PC-3 (cell line): ENCODE data around the gene ZSCAN25. TPM values are rescaled to one million over a fixed set of nuclear protein-coding genes. Genes with fewer than 3 reads are reported as not detected.

ENCODE experiments used
- ATAC-seq: fragments of 200-7000 bp; cut with Tn5 transposase; 2 replicates; pipeline ENCODE4 v1.9.1; 2020; ENCODE audit warnings: mild to moderate bottlenecking, moderate library complexity
- BruUV-seq: library from RNA; stranded (reverse); fragments of 400-500 nt; replicated peaks from 2 replicates; lab custom pipeline; 2021; lab: Mats Ljungman, UMichigan
- CTCF ChIA-PET: fragments of 300-600 bp; sonication (Branson Sonifier 250); formaldehyde crosslinking; loops from one replicate; lab custom pipeline; 2022; ENCODE audit warnings: antibody characterized with exemption; lab: Charles Lee
- POLR2A ChIA-PET: fragments of 300-600 bp; sonication (Branson Sonifier 250); formaldehyde crosslinking; loops from one replicate; lab custom pipeline; 2022; ENCODE audit warnings: antibody characterized with exemption; ENCODE audit not compliant: unreplicated experiment; lab: Charles Lee
- DNase-seq: peaks from one replicate; pipeline ENCODE4 v3.0.0-alpha.2; 2015
- H2AFZ ChIP-seq: fragments of 300-600 bp; sonication (generic); 2 replicates; pipeline ENCODE4 v1.6.0; 2016; ENCODE audit warnings: antibody characterized with exemption, low read length
- H3F3A ChIP-seq: fragments of 300-600 bp; sonication (generic); one replicate; pipeline ENCODE4 v1.6.0; 2017; ENCODE audit warnings: antibody characterized with exemption, low read length, control low read depth, mild to moderate bottlenecking; ENCODE audit not compliant: unreplicated experiment
- H3K27ac ChIP-seq: fragments of 300-600 bp; sonication (generic); 2 replicates; pipeline ENCODE4 v1.5.1; 2016; ENCODE audit warnings: mild to moderate bottlenecking, low read length
- H3K27me3 ChIP-seq: fragments of 300-600 bp; sonication (generic); 2 replicates; pipeline ENCODE4 v1.6.1; 2016; ENCODE audit warnings: low read length, mixed read lengths
- H3K36me3 ChIP-seq: fragments of 300-600 bp; sonication (generic); 2 replicates; pipeline ENCODE4 v1.6.1; 2016; ENCODE audit warnings: low read depth, mixed run types, low read length, mixed read lengths
- H3K4me1 ChIP-seq: fragments of 300-600 bp; sonication (generic); 2 replicates; pipeline ENCODE4 v1.5.1; 2016; ENCODE audit warnings: low read length; ENCODE audit not compliant: insufficient read depth
- H3K4me2 ChIP-seq: fragments of 300-600 bp; sonication (generic); 2 replicates; pipeline ENCODE4 v1.6.0; 2016; ENCODE audit warnings: low read length
- H3K4me3 ChIP-seq: fragments of 300-600 bp; sonication (generic); 2 replicates; pipeline ENCODE4 v1.5.1; 2016; ENCODE audit warnings: mild to moderate bottlenecking, low read length, mixed read lengths
- H3K79me2 ChIP-seq: fragments of 300-600 bp; sonication (generic); 2 replicates; pipeline ENCODE4 v1.6.1; 2017; ENCODE audit warnings: low read length, mixed read lengths
- H3K9ac ChIP-seq: fragments of 300-600 bp; sonication (generic); 2 replicates; pipeline ENCODE4 v1.6.0; 2016; ENCODE audit warnings: mild to moderate bottlenecking, low read length
- H3K9me2 ChIP-seq: fragments of 300-600 bp; sonication (generic); replicated peaks from 2 replicates; pipeline ENCODE4 v1.6.1; 2016; ENCODE audit warnings: mixed run types, low read length, mixed read lengths
- H3K9me3 ChIP-seq: fragments of 300-600 bp; sonication (generic); 2 replicates; pipeline ENCODE4 v1.6.1; 2016; ENCODE audit warnings: low read length, mixed read lengths
- H4K20me1 ChIP-seq: fragments of 300-600 bp; sonication (generic); 2 replicates; pipeline ENCODE4 v1.6.1; 2016; ENCODE audit warnings: low read length, mixed read lengths
- CTCF ChIP-seq: fragments of 300-600 bp; sonication (generic); conservative IDR thresholded peaks from 2 replicates; pipeline ENCODE4 v1.5.1; 2017; ENCODE audit warnings: antibody characterized with exemption, low read depth, mild to moderate bottlenecking, low read length
- EZH2 ChIP-seq: fragments of 300-600 bp; sonication (generic); IDR thresholded peaks from one replicate; pipeline ENCODE4 v1.6.1; 2017; ENCODE audit warnings: antibody characterized with exemption, mild to moderate bottlenecking, low read length; ENCODE audit not compliant: unreplicated experiment
- EZH2phosphoT487 ChIP-seq: fragments of 300-600 bp; sonication (generic); IDR thresholded peaks from 2 replicates; pipeline ENCODE4 v1.6.1; 2018; ENCODE audit warnings: mild to moderate bottlenecking, antibody characterized with exemption, low read length, borderline replicate concordance
- intact Hi-C: fragments of 100-400 bp; cut with micrococcal nuclease; formaldehyde crosslinking; loops from 2 replicates; pipeline ENCODE4 v1.9.0; 2023
- total RNA-seq: library from RNA; depleted of rRNA; stranded (reverse); fragments of >200 nt; gene quantifications from 2 replicates; pipeline ENCODE4 v1.2.3, GENCODE V29; 2014

ZSCAN25 gene
- total RNA-seq, 1 experiment from 2014 or later, result 13.9 TPM

- ChIA-PET CTCF (no interaction called here), POLR2A (no interaction called here)
- no peak overlapping the region for H3K9ac ChIP-seq
- H3K36me3 ChIP-seq, result peaks cover 52% of the 10 kb centered on the region
- H2AFZ ChIP-seq, result no peak overlapping the region
- H3K27me3 ChIP-seq, result no peaks in the 10 kb centered on the region
- TF ChIP-seq CTCF (no peak), EZH2 (no peak), EZH2phosphoT487 (no peak)
- H3K79me2 ChIP-seq, result no peaks in the 10 kb centered on the region
- ATAC-seq (no peak), DNase-seq (no peak)
- no peaks in the 10 kb centered on the region for H3K4me1 ChIP-seq
- H3K4me2 ChIP-seq, result no peak overlapping the region
- H3K27ac ChIP-seq, result no peak overlapping the region
- no peaks in the 10 kb centered on the region for H3F3A ChIP-seq
- no peak overlapping the region for H3K4me3 ChIP-seq
- 0 out of 2 replicates have a peak, but pooled peaks cover 2% of the 10 kb centered on the region for H4K20me1 ChIP-seq
- intact Hi-C loops, result no loop called here
- no TSS peak for BruUV-seq
- no peaks in the 10 kb centered on the region for H3K9me2 ChIP-seq
- H3K9me3 ChIP-seq, result no peaks in the 10 kb centered on the region
Measured at GRCh38 chr7:99625961-99626360, 9.2 kb downstream of the ZSCAN25 start.

GRCh38 chr7:99626661-99627060 lies 9.9 kb downstream of the ZSCAN25 start:
- H3K4me1 ChIP-seq, result no peaks in the 10 kb centered on the region
- H3K9me2 ChIP-seq, result no peaks in the 10 kb centered on the region
- no peaks in the 10 kb centered on the region for H3K9me3 ChIP-seq
- H3K4me2 ChIP-seq, result no peak overlapping the region
- DNase-seq (no peak), ATAC-seq (no peak)
- H2AFZ ChIP-seq, result no peak overlapping the region
- no peak overlapping the region for H3K27ac ChIP-seq
- BruUV-seq, result no TSS peak
- CTCF ChIA-PET, result no interaction called here
- no peaks in the 10 kb centered on the region for H3K27me3 ChIP-seq
- H4K20me1 ChIP-seq, result 0 out of 2 replicates have a peak, but pooled peaks cover 5% of the 10 kb centered on the region
- intact Hi-C loops, result no loop called here
- H3K9ac ChIP-seq, result no peak overlapping the region
- H3K79me2 ChIP-seq, result no peaks in the 10 kb centered on the region
- POLR2A ChIA-PET, result no interaction called here
- TF ChIP-seq CTCF (no peak), EZH2phosphoT487 (no peak), EZH2 (no peak)
- peaks cover 47% of the 10 kb centered on the region for H3K36me3 ChIP-seq
- no peak overlapping the region for H3K4me3 ChIP-seq
- H3F3A ChIP-seq, result no peaks in the 10 kb centered on the region

- peaks cover 45% of the 10 kb centered on the region for H3K36me3 ChIP-seq
- no peaks in the 10 kb centered on the region for H3K9me3 ChIP-seq
- H3K79me2 ChIP-seq, result no peaks in the 10 kb centered on the region
- H3F3A ChIP-seq, result no peaks in the 10 kb centered on the region
- H3K4me3 ChIP-seq, result no peak overlapping the region
- no peak overlapping the region for H3K9ac ChIP-seq
- no peak overlapping the region for H3K4me2 ChIP-seq
- no peaks in the 10 kb centered on the region for H3K9me2 ChIP-seq
- no peaks in the 10 kb centered on the region for H3K4me1 ChIP-seq
- CTCF ChIA-PET, result no interaction called here
- H3K27ac ChIP-seq, result no peak overlapping the region
- no peak for ATAC-seq
- POLR2A ChIA-PET, result no interaction called here
- no TSS peak for BruUV-seq
- TF ChIP-seq EZH2 (no peak), EZH2phosphoT487 (no peak), CTCF (no peak)
- no peak overlapping the region for H2AFZ ChIP-seq
- DNase-seq, result no peak
- intact Hi-C loops, result no loop called here
- no peaks in the 10 kb centered on the region for H3K27me3 ChIP-seq
- H4K20me1 ChIP-seq, result 0 out of 2 replicates have a peak, but pooled peaks cover 5% of the 10 kb centered on the region
Measured at GRCh38 chr7:99627513-99627912, 10.8 kb downstream of the ZSCAN25 start.
